OCI-LY1 (cell line): ENCODE results near the gene NKAIN2.

Experiments
- H2AFZ ChIP-seq: fragments of 200-600 bp; sonication (generic), shearing (Covaris generic); 2 replicates; pipeline ENCODE4 v1.6.0; 2014; ENCODE audit warnings: antibody characterized with exemption, mild to moderate bottlenecking, low read length
- H3F3A ChIP-seq: fragments of 200-600 bp; sonication (generic), shearing (Covaris generic); 2 replicates; pipeline ENCODE4 v1.6.0; 2014; ENCODE audit warnings: mild to moderate bottlenecking, antibody characterized with exemption, low read length, moderate library complexity; ENCODE audit not compliant: insufficient read depth
- H3K27ac ChIP-seq: fragments of 200-600 bp; sonication (generic); 2 replicates; pipeline ENCODE4 v1.5.1; 2014; ENCODE audit warnings: low read length, mixed run types, mild to moderate bottlenecking, low read depth; ENCODE audit not compliant: poor library complexity, severe bottlenecking
- H3K27me3 ChIP-seq: fragments of 200-600 bp; sonication (generic); 2 replicates; pipeline ENCODE4 v1.6.0; 2014; ENCODE audit warnings: antibody characterized with exemption, mild to moderate bottlenecking, low read length, moderate library complexity; ENCODE audit not compliant: insufficient read depth
- H3K36me3 ChIP-seq: fragments of 200-600 bp; sonication (generic); 2 replicates; pipeline ENCODE4 v1.6.1; 2014; ENCODE audit warnings: mild to moderate bottlenecking, antibody characterized with exemption, low read length, moderate library complexity, mixed read lengths; ENCODE audit not compliant: insufficient read depth
- H3K4me1 ChIP-seq: fragments of 200-600 bp; sonication (generic); 2 replicates; pipeline ENCODE4 v1.5.1; 2014; ENCODE audit warnings: mild to moderate bottlenecking, low read length, moderate library complexity; ENCODE audit not compliant: insufficient read depth, severe bottlenecking
- H3K4me2 ChIP-seq: fragments of 200-600 bp; sonication (generic), shearing (Covaris generic); 2 replicates; pipeline ENCODE4 v1.6.1; 2014; ENCODE audit warnings: low read length
- H3K4me3 ChIP-seq: fragments of 200-600 bp; sonication (generic); 2 replicates; pipeline ENCODE4 v1.5.1; 2014; ENCODE audit warnings: low read length, low read depth, mild to moderate bottlenecking, mixed read lengths; ENCODE audit not compliant: poor library complexity, severe bottlenecking
- H3K79me2 ChIP-seq: fragments of 200-600 bp; shearing (Covaris generic); 2 replicates; pipeline ENCODE4 v1.6.1; 2016; ENCODE audit warnings: mixed run types, low read length, mixed read lengths; ENCODE audit not compliant: insufficient read depth
- H3K9ac ChIP-seq: fragments of 200-600 bp; sonication (generic), shearing (Covaris generic); 2 replicates; pipeline ENCODE4 v1.6.1; 2014; ENCODE audit warnings: mild to moderate bottlenecking, low read length, mixed read lengths
- H3K9me2 ChIP-seq: fragments of 200-600 bp; sonication (generic), shearing (Covaris generic); 2 replicates; pipeline ENCODE4 v1.6.1; 2014; ENCODE audit warnings: low read depth, mild to moderate bottlenecking, low read length, mixed read lengths
- H3K9me3 ChIP-seq: fragments of 200-600 bp; shearing (Covaris generic); 2 replicates; pipeline ENCODE4 v1.6.1; 2014; ENCODE audit warnings: low read length, mixed read lengths
- H4K20me1 ChIP-seq: fragments of 200-600 bp; sonication (generic), shearing (Covaris generic); 2 replicates; pipeline ENCODE4 v1.6.0; 2016; ENCODE audit warnings: mild to moderate bottlenecking, low read length; ENCODE audit not compliant: insufficient read depth
- EZH2 ChIP-seq: fragments of 200-600 bp; sonication (generic), shearing (Covaris generic); IDR thresholded peaks from 2 replicates; pipeline ENCODE4 v1.8.0; 2017; ENCODE audit warnings: borderline replicate concordance, mixed run types, mild to moderate bottlenecking, antibody characterized with exemption, low read length, moderate library complexity, mixed read lengths
- TF ChIP-seq, protein P1 (sequence below): fragments of 200-600 bp; sonication (generic), shearing (Covaris generic); IDR thresholded peaks from 2 replicates; pipeline ENCODE4 v1.5.1; 2017; ENCODE audit warnings: mild to moderate bottlenecking, antibody characterized with exemption, low read length, moderate library complexity, mixed read lengths

Gene NKAIN2

DNA sequence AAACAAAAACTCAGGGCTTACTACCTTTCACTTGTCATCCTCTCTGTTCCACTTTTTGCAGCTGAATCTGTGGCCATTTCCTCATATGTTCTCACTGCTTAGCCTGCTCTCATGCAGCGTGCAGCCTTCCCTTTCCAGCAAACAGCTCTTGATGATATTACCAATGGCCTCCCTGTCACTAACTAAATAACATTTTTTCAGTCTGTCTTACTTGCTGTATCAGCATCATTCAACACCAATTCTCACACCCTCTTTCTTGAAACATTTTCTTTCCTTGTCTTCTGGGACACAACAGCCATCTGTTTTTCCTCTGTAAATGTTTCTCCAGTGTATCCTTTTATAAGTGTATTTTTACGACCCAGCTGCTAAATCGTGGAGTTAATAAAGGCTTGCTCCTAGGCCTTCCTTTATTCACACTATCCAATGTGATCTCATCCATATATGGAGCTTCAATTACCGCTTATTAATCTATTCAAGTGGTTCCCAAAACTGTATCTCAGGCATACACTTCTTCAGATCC is 634.9 kb downstream of the NKAIN2 start:
- Histone ChIP-seq H3K4me3 (no peak overlapping the region), H3K4me1 (no peaks in the 10 kb centered on the region), H2AFZ (no peak overlapping the region), H3K9me2 (no peaks in the 10 kb centered on the region), H3K4me2 (no peak overlapping the region), H4K20me1 (no peaks in the 10 kb centered on the region), H3K9me3 (no peaks in the 10 kb centered on the region), H3K27ac (no peak overlapping the region), H3K9ac (no peak overlapping the region), H3F3A (no peaks in the 10 kb centered on the region), H3K27me3 (no peaks in the 10 kb centered on the region), H3K36me3 (no peaks in the 10 kb centered on the region), H3K79me2 (no peaks in the 10 kb centered on the region)
- TF ChIP-seq EZH2: no peak
- TF ChIP-seq, protein P1, sequence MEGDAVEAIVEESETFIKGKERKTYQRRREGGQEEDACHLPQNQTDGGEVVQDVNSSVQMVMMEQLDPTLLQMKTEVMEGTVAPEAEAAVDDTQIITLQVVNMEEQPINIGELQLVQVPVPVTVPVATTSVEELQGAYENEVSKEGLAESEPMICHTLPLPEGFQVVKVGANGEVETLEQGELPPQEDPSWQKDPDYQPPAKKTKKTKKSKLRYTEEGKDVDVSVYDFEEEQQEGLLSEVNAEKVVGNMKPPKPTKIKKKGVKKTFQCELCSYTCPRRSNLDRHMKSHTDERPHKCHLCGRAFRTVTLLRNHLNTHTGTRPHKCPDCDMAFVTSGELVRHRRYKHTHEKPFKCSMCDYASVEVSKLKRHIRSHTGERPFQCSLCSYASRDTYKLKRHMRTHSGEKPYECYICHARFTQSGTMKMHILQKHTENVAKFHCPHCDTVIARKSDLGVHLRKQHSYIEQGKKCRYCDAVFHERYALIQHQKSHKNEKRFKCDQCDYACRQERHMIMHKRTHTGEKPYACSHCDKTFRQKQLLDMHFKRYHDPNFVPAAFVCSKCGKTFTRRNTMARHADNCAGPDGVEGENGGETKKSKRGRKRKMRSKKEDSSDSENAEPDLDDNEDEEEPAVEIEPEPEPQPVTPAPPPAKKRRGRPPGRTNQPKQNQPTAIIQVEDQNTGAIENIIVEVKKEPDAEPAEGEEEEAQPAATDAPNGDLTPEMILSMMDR: no peak

DNA sequence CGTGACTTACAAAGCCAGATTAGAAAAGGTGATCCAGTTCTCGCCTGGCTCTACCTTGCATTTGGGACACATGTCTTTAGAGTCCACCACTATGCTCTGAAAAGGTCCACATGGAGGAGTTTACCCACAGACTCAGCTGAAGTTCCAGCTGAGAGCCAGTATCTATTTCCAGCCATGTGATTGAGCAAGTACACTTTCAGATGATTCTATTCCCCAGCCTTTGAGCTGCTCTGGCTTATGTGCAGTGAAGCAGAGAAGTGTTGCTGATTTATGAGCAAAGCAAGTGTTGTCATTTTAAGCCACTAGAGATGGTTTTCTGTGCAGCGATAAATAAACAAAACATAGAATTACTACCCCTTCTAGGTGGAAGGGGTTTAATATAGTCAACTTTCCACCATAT is 637.8 kb downstream of the NKAIN2 start:
- H4K20me1 ChIP-seq: no peaks in the 10 kb centered on the region
- H3K9ac ChIP-seq: no peak overlapping the region
- no peak overlapping the region for H2AFZ ChIP-seq
- no peaks in the 10 kb centered on the region for H3K9me2 ChIP-seq
- no peak overlapping the region for H3K4me3 ChIP-seq
- H3K79me2 ChIP-seq: no peaks in the 10 kb centered on the region
- H3K36me3 ChIP-seq: no peaks in the 10 kb centered on the region
- H3K27me3 ChIP-seq: no peaks in the 10 kb centered on the region
- no peak overlapping the region for H3K4me2 ChIP-seq
- H3K4me1 ChIP-seq: no peaks in the 10 kb centered on the region
- no peak overlapping the region for H3K27ac ChIP-seq
- no peaks in the 10 kb centered on the region for H3K9me3 ChIP-seq
- no peak for TF ChIP-seq EZH2
- TF ChIP-seq, protein P1: no peak
- no peaks in the 10 kb centered on the region for H3F3A ChIP-seq

DNA sequence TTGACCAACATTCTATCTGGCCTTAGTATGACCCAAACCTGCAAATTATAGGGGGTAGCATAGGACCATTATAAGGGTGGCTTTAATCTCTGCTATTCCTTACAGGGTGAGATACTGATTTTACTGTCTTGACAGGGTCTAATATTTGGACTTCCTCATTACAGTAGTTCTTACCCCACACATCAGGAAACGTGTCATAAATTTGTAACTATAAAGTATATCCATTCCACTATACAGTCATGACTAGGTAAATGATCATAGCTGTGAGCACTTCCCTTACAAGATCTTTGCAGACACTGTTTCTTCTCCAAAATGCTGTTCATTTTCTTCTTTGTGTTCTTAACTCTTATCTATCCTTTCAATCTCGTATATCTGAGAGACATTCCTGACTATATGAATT is 639.9 kb downstream of the NKAIN2 start:
- Histone ChIP-seq H3K4me3 (no peak overlapping the region), H3K9me3 (no peaks in the 10 kb centered on the region), H2AFZ (no peak overlapping the region), H3K4me1 (no peaks in the 10 kb centered on the region), H3K9me2 (no peaks in the 10 kb centered on the region), H3K36me3 (no peaks in the 10 kb centered on the region), H3K4me2 (no peak overlapping the region), H3F3A (no peaks in the 10 kb centered on the region), H3K79me2 (no peaks in the 10 kb centered on the region), H3K27me3 (no peaks in the 10 kb centered on the region), H3K27ac (no peak overlapping the region), H3K9ac (no peak overlapping the region), H4K20me1 (no peaks in the 10 kb centered on the region)
- TF ChIP-seq EZH2: no peak
- TF ChIP-seq, protein P1: no peak
